Activated CD4-positive, alpha-beta T cell treated with anti-CD3 and anti-CD28 coated beads, Interleukin-2, amount 50 U/mL, for 48 hours (primary cell): ENCODE data around the gene TNC.

ENCODE experiments used
- DNase-seq, 2 experiments: peaks; one replicate each; pipeline ENCODE4 v3.0.0-alpha.2; 2020

TNC gene

DNA sequence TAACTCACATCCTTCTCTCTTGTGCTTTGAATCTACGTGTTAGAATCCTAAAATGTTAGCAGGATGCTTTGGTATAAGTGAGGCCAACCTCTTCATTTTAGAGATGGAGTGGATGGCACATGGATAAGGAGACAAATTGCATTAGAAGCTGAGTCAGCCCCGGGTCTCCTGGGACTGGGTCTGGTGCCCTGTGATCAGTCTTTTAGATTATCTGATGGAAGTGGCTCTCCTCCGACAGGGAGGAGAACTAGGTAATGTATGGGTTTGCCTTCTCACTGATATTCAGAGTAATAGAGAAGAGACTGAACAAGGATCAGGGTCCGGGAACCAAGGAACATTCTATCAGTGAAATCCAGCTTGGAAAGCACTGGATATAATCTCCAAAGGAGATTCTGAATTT is 112.6 kb downstream of the TNC start:
- DNase-seq = no peak

DNA sequence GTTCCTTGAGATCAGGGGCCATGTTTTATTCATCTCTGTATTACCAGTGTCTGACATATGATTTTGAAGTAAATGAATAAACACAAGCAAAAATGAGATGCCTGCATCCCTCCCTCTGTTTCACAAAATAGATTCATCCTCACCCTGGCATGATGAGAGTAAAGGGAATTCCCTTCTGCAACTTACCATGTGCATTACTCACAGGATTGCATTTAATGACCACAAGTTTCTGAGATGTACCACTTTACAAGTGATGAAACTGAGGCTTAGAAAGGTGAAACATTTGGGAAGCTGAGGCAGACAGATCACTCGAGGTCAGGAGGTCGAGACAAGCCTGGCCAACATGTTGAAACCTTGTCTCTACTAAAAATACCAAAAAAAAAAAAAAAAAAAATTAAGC is 113.4 kb downstream of the TNC start:
- DNase-seq = peak in 1 of 2 experiments; percentile 22

DNA sequence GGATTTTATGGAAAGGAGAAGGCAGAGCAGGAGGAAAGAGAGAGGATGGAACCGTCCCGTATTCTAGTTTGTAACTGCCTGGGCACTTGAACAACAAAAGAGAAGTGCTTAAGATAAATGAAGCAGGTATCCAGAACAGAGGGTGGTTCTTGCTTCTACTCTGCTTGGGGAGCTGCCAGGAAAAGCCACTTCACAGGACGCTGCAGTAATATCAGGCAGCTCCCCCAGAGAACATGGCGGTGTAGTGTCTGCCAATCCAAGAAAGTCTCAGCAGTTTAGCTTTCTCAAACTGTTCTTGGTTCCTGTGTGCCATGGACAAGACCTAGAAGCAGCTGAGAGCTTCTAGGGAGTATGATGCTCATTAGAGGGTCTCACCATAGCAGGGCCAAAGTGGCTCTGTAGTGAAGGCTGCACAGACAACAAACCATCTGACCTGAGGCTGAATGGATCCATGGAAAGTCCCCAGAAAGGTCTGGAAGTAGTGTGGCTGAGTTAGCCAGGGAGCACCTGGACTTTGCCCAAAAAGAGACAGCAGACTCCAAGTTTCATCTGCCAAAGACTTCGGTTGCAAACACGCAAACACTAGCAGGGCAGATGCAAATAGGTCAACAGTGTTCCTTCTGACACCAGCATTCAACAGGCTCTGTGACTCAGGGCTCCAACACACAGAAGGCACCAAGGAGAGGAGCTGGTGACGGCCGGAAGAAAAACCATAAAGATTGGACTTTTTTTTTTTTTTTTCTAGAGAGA is 115.4 kb downstream of the TNC start:
- DNase-seq = peak in 1 of 2 experiments; percentile 34

DNA sequence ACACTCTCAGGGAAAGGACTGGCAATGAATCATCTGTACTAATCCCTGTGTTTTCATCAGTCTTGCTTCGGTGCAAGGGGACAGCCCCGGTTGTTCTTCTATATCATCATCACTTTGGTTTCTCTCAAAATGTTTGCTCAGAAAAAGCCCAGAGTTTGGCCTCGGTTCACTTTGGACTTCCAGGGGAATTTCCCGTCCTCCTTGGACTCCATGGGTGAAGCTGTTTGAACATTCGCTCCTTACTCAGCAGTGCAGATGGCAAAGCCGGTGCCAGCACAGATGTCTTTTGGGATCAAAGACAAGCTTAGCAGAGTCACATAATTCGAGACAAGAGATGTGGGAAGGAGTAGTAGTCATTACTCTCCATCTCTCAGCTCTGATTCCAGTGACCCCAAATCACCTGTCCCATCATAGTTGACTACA is 117.7 kb downstream of the TNC start:
- peak; percentile 47 to 65 for DNase-seq

DNA sequence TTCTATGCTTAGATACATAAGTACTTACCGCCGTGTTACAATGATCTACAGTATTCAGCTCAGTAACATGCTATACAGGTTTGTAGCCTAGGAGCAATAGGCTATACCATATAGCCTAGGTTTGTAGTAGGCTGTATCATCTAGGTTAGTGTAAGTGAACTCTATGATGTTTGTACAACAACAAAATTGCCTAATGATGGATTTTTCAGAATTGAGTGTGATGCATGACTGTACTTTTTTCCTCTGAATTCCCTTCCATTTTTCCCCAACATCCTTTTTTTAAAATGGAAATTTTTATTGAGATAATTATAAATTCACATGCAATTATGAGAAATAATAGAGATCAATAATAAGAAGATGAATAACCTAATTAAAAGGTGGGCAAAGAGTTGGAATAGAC is 119.6 kb downstream of the TNC start:
- DNase-seq = no peak

DNA sequence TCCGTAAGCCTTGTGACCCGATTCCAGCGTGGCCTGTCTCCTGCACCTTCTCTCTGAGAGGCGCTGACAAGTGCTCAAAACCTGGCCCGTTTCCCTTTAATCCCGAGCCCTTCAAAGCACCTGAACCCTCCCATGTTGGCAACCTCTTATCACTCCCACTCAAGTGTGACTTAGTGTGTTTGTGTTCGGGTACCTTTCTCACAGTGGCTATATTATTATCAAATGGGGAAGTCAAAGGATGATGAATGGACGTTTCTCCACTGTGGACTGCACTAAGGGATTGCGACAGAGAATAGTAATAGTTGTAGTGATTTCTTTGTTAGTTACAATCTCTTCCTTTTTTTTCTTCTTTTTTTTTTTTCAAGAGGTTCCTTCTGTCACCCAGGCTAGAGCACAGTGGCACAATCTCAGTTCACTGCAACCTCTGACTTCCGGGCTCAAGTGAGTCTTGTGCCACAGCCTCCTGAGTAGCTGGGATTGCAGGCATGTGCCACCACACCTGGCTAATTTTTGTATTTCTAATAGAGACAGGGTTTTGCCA is 122.2 kb downstream of the TNC start:
- no peak for DNase-seq

DNA sequence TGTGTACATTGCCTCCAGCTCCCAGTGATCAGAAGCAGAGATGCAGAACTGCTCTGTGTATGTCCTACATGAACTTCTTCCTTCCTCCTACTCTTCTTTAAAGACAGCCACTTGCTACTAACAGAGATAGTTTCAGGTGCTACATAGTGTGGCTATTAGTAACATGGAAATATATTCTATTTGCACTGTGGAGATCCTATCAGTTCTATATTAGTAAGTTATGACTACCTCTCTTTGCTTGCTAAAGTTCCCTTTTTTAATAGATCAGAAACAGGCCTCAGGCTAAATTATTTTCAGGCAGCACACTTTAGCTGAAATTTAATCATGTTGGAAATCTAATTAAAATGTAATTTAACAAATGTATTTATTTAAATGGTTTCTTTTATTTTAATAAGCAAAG is 123.2 kb downstream of the TNC start:
- DNase-seq = no peak

DNA sequence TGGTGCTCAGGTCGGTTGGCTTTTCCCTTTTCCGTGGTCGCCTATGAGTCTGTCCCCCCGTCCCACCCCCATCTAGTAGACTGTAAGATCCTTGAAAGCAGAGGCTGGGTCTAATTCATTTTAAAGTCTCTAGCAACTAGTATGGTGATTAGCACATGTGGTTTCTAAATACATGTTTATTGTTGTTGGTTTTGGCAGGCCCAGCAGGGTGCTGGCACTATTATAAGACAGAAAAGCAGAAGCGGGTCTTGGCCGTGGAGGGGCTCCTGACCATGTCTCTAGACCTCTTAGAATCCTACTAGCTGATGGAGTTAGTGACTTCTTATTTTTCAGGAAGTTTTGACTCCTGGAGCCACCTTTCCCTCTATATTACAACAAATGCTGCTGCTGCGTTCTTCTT is 126.1 kb downstream of the TNC start:
- DNase-seq = no peak

DNA sequence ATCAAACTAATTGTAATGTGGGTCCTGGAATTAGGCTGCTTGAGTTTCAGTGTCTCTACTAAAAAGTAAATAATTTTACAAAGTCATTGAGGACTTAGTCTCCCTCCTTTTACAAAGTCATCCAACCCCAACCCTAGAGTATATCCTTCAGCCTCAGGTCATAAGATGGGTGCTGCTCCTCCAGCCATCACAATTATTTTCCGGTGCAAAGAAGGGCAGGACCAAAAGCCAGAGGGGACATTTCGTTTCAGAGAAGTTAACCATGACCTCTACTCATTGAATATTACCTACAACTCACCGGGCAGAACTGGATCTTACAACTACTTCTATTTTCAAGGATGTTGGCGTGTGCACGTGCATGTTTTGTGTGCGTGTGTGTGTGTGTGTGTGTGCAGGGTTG is 127.1 kb downstream of the TNC start:
- DNase-seq = no peak

DNA sequence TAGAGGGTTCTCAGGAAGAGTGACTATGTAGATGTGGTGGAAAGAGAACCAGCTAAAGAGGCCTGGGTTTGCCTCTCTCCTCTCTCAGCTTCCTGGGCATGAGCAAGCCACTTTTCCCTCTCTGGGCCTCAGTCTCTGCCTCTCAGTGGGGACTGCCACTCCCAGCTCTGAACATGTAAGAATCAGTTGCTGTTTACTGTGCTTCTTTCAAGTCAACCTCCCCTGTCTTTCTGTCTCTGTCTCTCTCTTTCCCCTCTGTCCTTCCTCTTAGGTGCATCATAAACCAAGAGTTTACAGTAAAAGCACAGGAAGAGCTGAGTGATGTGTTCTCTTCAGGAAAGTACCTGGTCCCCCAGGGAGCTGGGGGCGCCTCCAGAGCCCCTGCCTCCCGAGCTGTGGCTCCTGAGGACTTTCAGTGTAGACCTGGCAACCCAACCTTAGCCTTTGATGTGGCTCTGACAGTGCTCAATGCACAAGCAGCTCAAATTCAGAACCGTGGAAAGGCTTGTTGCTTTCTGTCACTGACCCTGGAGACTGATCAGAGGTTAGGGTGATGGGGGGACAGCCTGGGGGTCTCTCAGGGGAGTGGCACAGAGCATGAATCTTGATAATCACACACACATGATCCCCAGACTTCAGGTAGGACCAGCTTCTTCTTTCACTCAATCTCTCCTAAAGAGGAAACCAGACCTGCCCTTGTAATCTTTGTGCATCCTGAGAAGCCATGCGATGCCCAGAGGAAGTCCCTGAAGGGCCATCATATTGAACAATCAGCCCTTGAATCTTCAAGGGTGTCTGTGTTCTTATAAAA is 128.2 kb downstream of the TNC start:
- peak; percentile 73 to 81 for DNase-seq

DNA sequence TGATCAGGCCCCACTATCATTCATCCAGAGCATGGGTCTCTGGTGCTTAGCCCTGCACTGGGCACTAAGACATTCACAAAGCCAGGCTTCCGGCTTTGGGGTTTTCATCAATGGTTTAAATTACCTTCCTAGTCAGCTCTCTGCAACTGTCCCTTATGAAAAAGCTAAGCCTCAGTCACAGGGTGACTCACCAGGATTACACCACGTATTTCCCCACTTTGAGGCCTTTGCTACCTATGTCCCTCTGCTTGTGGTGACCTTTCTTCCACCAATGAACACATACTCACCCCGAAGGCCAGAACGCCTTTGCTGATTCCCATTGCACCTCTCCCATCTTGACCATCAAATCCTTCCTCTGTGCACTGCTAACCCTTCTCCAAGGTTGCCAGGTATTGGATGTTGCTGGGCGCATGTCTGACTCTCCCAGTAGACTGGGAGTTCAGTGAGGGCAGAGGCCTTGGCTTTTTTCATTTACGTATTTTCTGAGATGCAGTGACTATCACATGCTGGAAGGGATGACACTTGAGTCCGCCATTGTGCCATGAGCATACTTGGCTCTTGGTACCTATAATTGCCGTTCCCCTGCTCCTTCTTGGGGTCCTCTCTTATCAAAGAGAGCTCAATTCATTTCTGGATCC is 128.9 kb downstream of the TNC start:
- peak; percentile 44 to 58 for DNase-seq

DNA sequence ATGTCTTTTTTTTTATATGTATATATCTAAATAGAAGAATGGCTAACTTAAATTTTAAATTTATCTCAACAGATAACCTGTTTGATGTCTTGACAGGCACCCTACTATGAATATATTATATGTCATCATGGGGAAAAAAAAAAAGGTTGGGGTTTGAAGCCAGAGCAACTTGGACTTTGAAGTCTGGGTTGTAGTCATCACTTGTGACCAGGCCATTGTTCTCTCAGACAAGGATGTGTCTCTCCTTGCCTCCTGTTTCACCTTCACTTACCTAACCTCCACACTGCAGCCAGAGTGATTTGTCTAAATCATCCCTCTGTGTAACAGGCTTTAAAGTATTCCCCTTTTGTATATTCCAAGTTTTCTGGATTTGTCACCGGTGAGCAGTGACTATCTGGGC is 130.8 kb downstream of the TNC start:
- DNase-seq = no peak

DNA sequence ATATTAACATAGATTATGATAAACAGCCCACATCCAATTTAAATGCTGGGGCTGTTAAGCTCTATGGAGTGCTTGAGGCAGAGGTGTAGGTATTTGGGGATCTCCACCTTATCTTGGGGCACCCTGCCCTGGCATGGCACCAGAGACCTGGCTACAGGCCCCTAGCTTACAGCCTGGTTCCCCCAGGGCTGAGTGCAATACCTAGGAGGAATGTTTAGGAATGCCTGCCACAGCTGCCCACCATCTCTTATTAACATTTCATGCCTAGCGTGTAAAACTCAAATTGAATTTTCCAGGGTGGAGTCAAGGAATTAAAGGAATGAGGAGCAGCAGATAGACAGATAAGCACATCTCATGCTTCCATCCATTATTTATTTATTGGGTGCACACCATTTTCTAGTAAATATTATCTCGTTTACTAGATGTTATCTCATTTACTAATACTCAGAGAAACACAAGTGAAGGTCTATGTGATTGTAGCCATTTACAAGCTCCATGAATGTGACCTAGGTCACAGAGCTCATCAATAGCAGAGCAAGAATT is 131.9 kb downstream of the TNC start:
- no peak for DNase-seq

DNA sequence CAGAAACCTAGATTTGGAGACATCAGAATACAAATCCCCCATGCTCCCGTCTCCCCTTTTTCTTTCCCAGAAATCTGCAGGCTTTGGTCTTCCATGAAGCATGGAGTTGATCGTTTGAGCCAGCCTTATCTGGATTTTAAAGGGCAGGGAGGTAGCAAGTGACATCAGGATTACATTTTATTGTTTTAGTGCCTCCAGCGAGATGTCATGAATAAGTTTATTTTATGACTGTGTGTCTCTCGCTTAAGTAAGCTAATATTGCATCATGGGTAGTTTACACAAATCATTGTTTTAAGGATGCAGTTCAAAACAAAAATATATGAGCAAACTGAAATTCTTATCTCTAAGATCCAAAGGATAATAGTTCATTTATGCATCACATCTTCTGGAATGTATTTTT is 136.9 kb downstream of the TNC start:
- no peak for DNase-seq

DNA sequence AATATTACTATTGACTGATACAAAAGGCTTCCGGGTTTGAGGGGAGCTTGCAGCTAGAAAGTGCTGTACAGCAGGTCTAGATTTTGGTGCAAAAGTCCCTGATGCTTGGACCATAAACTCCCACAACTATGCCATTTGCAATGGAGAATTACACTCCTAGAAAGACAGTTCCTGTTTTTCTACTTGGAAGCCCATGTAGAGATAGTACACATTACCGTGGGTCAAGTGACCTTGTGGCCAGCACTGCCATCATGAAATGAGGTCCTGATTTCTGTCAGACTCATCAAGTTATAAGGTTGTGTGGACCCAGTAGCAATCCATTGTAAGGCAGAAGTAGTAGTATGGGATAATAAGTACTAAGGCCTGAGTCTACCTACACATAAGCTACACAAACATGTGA is 144.7 kb downstream of the TNC start:
- no peak for DNase-seq

DNA sequence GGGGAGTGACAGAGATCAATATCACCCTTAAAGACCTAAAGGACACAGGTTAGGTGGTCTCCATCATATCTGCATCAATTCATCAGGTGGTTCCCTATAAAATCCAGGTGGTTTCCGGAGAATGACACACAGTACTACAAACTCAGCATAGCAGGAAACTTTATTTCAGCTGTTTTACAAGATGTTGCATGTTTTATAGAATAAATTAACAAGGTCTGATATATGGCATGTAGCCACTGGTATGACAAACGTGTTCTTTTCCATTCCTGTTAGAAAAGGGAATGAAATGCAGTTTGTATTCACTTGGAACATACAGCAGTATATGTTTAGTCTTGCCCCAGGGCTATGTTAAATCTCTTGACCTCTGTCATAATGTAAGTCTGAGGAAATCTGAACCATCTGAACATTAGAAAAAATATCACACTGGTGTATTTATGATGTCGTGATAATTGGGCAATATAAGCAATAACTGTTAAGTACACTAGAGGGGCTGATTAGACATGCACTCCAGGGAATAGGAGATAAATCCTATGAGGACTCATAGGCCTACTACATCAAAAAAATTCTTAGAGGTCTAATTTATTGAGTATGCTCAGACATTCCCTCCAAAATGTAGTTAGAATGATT is 145.3 kb downstream of the TNC start:
- no peak for DNase-seq
